Measurements from ENCODE around the gene EIF2B2.

EIF2B2 gene

DNA sequence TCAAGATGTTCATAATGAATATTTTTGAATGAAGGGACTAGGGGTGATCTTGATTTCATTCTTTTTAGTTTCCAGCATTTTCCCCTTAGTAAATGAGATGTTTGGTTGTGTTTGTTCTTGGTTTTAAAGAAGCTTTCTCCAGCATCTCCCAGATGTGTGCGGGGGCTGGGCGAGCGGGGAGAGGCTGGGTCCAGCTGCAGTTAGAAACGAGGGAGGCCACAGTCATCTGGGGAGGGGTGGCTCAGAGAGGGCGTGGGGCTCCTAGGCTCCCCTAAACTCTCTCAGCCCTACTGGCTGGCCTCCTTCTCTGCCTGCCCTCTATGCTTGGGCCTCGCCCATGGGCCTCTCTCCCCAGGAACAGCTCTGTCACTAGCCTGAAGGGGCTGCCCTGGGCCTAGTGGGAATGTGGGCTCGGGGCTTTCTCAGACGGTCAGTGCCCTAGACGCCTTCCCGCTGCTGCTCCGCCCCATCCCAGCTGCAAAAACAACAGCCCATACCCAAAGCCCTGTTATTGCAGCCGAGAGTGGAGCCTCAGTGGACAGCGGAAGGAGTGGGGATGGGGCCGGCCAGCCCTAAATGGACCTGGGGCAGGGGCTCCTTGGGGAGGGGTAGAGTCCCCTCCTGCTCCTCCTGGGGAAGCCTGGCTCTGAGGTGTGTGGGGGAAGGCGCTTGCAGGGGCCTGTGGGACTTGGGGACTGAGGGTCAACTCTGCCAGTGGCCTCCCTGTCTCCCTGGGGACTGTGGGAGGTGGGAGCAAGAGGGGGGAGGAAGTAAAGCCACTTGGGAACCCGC lies 18.3 kb upstream of the EIF2B2 start:
- TF ChIP-seq, protein P1, sequence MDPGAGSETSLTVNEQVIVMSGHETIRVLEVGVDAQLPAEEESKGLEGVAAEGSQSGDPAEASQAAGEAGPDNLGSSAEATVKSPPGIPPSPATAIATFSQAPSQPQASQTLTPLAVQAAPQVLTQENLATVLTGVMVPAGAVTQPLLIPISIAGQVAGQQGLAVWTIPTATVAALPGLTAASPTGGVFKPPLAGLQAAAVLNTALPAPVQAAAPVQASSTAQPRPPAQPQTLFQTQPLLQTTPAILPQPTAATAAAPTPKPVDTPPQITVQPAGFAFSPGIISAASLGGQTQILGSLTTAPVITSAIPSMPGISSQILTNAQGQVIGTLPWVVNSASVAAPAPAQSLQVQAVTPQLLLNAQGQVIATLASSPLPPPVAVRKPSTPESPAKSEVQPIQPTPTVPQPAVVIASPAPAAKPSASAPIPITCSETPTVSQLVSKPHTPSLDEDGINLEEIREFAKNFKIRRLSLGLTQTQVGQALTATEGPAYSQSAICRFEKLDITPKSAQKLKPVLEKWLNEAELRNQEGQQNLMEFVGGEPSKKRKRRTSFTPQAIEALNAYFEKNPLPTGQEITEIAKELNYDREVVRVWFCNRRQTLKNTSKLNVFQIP (CRISPR knock-in tag; IDR thresholded peaks at IDR 0.05; ENCODE audit: borderline replicate concordance, low read depth): no peak
- TF ChIP-seq ISL1 (CRISPR knock-in tag; IDR thresholded peaks at IDR 0.05) (no peak), PPARA (CRISPR knock-in tag; IDR thresholded peaks at IDR 0.05; ENCODE audit: borderline replicate concordance) (no peak), TCF4 (CRISPR knock-in tag; IDR thresholded peaks at IDR 0.05; ENCODE audit: borderline replicate concordance) (no peak), OSR1 (CRISPR knock-in tag; IDR thresholded peaks at IDR 0.05) (no peak), TOX (CRISPR knock-in tag; IDR thresholded peaks at IDR 0.05; ENCODE audit: borderline replicate concordance) (no peak), GLIS3 (CRISPR knock-in tag; IDR thresholded peaks at IDR 0.05) (no peak), ESRRG (CRISPR knock-in tag; IDR thresholded peaks at IDR 0.05) (no peak)
- TF ChIP-seq, protein P2, sequence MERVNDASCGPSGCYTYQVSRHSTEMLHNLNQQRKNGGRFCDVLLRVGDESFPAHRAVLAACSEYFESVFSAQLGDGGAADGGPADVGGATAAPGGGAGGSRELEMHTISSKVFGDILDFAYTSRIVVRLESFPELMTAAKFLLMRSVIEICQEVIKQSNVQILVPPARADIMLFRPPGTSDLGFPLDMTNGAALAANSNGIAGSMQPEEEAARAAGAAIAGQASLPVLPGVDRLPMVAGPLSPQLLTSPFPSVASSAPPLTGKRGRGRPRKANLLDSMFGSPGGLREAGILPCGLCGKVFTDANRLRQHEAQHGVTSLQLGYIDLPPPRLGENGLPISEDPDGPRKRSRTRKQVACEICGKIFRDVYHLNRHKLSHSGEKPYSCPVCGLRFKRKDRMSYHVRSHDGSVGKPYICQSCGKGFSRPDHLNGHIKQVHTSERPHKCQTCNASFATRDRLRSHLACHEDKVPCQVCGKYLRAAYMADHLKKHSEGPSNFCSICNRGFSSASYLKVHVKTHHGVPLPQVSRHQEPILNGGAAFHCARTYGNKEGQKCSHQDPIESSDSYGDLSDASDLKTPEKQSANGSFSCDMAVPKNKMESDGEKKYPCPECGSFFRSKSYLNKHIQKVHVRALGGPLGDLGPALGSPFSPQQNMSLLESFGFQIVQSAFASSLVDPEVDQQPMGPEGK (CRISPR knock-in tag; IDR thresholded peaks at IDR 0.05; ENCODE audit: borderline replicate concordance): no peak
- TF ChIP-seq, protein P3, sequence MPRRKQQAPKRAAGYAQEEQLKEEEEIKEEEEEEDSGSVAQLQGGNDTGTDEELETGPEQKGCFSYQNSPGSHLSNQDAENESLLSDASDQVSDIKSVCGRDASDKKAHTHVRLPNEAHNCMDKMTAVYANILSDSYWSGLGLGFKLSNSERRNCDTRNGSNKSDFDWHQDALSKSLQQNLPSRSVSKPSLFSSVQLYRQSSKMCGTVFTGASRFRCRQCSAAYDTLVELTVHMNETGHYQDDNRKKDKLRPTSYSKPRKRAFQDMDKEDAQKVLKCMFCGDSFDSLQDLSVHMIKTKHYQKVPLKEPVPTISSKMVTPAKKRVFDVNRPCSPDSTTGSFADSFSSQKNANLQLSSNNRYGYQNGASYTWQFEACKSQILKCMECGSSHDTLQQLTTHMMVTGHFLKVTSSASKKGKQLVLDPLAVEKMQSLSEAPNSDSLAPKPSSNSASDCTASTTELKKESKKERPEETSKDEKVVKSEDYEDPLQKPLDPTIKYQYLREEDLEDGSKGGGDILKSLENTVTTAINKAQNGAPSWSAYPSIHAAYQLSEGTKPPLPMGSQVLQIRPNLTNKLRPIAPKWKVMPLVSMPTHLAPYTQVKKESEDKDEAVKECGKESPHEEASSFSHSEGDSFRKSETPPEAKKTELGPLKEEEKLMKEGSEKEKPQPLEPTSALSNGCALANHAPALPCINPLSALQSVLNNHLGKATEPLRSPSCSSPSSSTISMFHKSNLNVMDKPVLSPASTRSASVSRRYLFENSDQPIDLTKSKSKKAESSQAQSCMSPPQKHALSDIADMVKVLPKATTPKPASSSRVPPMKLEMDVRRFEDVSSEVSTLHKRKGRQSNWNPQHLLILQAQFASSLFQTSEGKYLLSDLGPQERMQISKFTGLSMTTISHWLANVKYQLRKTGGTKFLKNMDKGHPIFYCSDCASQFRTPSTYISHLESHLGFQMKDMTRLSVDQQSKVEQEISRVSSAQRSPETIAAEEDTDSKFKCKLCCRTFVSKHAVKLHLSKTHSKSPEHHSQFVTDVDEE (CRISPR knock-in tag; IDR thresholded peaks at IDR 0.05): no peak
- ATAC-seq: no peak

DNA sequence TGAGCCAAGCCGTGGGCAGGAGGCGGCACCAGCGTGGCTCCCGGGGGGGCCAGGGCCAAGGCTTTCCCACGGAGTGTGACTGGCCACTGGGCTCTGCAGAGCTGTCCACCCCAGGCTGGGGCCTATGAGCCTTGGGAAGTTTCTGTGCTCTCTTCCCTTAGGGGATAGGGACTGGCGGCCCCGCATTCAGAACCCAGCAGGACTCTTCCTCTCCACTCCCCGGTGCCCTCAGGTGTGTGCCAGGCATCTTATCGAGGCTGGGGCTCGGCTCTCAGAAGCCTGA lies 17.8 kb upstream of the EIF2B2 start:
- no peak for TF ChIP-seq SNAI2 (CRISPR knock-in tag; IDR thresholded peaks at IDR 0.05)
- no peak for TF ChIP-seq ZNF565 (CRISPR knock-in tag; conservative IDR thresholded peaks at IDR 0.05; ENCODE audit: low read depth)
- TF ChIP-seq CSDC2 (CRISPR knock-in tag; IDR thresholded peaks at IDR 0.05): no peak
- TF ChIP-seq ARNTL (CRISPR knock-in tag; IDR thresholded peaks at IDR 0.05; ENCODE audit: borderline replicate concordance, low read depth): no peak
- no peak for TF ChIP-seq TOX (CRISPR knock-in tag; IDR thresholded peaks at IDR 0.05; ENCODE audit: borderline replicate concordance)
- TF ChIP-seq, protein P3 (CRISPR knock-in tag; IDR thresholded peaks at IDR 0.05): no peak
- TF ChIP-seq, protein P4, sequence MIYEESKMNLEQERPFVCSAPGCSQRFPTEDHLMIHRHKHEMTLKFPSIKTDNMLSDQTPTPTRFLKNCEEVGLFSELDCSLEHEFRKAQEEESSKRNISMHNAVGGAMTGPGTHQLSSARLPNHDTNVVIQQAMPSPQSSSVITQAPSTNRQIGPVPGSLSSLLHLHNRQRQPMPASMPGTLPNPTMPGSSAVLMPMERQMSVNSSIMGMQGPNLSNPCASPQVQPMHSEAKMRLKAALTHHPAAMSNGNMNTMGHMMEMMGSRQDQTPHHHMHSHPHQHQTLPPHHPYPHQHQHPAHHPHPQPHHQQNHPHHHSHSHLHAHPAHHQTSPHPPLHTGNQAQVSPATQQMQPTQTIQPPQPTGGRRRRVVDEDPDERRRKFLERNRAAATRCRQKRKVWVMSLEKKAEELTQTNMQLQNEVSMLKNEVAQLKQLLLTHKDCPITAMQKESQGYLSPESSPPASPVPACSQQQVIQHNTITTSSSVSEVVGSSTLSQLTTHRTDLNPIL (CRISPR knock-in tag; IDR thresholded peaks at IDR 0.05; ENCODE audit: low read depth): no peak
- no peak for TF ChIP-seq ZNF8 (CRISPR knock-in tag; IDR thresholded peaks at IDR 0.05)
- TF ChIP-seq, protein P1 (CRISPR knock-in tag; IDR thresholded peaks at IDR 0.05; ENCODE audit: borderline replicate concordance, low read depth): no peak
- TF ChIP-seq ZNF70 (CRISPR knock-in tag; IDR thresholded peaks at IDR 0.05): no peak
- TF ChIP-seq PPARA (CRISPR knock-in tag; IDR thresholded peaks at IDR 0.05; ENCODE audit: borderline replicate concordance): no peak
- TF ChIP-seq, protein P5, sequence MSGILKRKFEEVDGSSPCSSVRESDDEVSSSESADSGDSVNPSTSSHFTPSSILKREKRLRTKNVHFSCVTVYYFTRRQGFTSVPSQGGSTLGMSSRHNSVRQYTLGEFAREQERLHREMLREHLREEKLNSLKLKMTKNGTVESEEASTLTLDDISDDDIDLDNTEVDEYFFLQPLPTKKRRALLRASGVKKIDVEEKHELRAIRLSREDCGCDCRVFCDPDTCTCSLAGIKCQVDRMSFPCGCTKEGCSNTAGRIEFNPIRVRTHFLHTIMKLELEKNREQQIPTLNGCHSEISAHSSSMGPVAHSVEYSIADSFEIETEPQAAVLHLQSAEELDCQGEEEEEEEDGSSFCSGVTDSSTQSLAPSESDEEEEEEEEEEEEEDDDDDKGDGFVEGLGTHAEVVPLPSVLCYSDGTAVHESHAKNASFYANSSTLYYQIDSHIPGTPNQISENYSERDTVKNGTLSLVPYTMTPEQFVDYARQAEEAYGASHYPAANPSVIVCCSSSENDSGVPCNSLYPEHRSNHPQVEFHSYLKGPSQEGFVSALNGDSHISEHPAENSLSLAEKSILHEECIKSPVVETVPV (CRISPR knock-in tag; IDR thresholded peaks at IDR 0.05): no peak
- TF ChIP-seq ZFP3 (CRISPR knock-in tag; IDR thresholded peaks at IDR 0.05): no peak
- TF ChIP-seq OSR1 (CRISPR knock-in tag; IDR thresholded peaks at IDR 0.05): no peak
- TF ChIP-seq GLIS3 (CRISPR knock-in tag; IDR thresholded peaks at IDR 0.05): no peak
- TF ChIP-seq TCF4 (CRISPR knock-in tag; IDR thresholded peaks at IDR 0.05; ENCODE audit: borderline replicate concordance): no peak
- TF ChIP-seq, protein P2 (CRISPR knock-in tag; IDR thresholded peaks at IDR 0.05; ENCODE audit: borderline replicate concordance): no peak
- no peak for ATAC-seq

Data from SK-N-SH treated with all-trans-retinoic acid at 6 μM for 48 hours (cell line).